Measurements from ENCODE around the gene NHLH1. TPM values are rescaled to one million over a fixed set of nuclear protein-coding genes. Genes with fewer than 3 reads are reported as not detected.

NHLH1 gene
- total and polyA plus RNA-seq, 2 of the 4 experiments (the other 2 are of a cell fraction): 0.14 TPM; not detected in 1

DNA sequence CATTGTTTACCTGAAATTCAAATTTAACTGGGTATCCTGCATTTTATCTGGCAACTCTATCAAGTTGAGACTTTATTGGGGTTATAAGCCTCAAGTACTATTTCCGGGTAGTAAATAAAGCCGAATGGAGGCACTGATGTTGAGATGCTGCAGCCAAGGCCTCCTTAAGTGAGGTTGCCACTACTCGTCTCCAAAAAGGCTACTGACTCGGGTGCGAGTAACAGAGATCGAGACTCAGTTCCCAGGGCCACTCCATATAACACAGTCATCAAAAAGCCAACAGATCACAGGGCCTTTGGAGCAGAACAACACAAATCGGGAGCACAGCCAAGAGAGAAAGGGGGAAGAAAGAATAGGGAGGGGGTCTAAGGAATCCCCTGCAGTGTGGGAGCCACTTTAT, 24.3 kb upstream of the NHLH1 start:
- Histone ChIP-seq H2BK5ac (ENCODE audit: low read depth, low read length, poor library complexity, severe bottlenecking) (peak overlapping the region; percentile 92), H2AFZ (replicated peaks; ENCODE audit: low read length, poor library complexity) (peak overlapping the region; percentile 97), H4K5ac (ENCODE audit: low read depth, low read length) (peak overlapping the region; percentile 86), H2BK120ac (ENCODE audit: low read depth, low read length) (peak overlapping the region; percentile 53), H3K56ac (ENCODE audit: extremely low read depth, insufficient read depth, low read length) (peak overlapping the region; percentile 97), H3K27me3 (ENCODE audit: control insufficient read depth, insufficient read depth, low read length) (no peaks in the 10 kb centered on the region), H3K4ac (ENCODE audit: low read depth, low read length) (peak overlapping the region; percentile 99), H3K9me1 (ENCODE audit: insufficient read depth, low read length) (no peaks in the 10 kb centered on the region), H2AK5ac (ENCODE audit: low read depth, low read length) (peak overlapping the region; percentile 83), H3K27ac (ENCODE audit: insufficient read depth, low read length) (peak overlapping the region; percentile 99), H3K4me3 (ENCODE audit: insufficient read depth, low read depth, low read length) (peak overlapping the region; percentile 71), H3K79me1 (ENCODE audit: low read depth in 1 of 2, low read length in 2 of 2) (peaks cover 12 to 61% of the 10 kb centered on the region in 2 experiments; a peak in 2 of 4 replicates), H3K9me3 (ENCODE audit: control insufficient read depth, insufficient read depth, low read length) (no peaks in the 10 kb centered on the region), H3K36me3 (ENCODE audit: control insufficient read depth, insufficient read depth, low read length) (peaks cover 12% of the 10 kb centered on the region), H2BK15ac (ENCODE audit: low read depth, low read length) (no peak overlapping the region), H3K4me1 (ENCODE audit: control insufficient read depth, insufficient read depth, low read length) (peaks cover 3% of the 10 kb centered on the region), H2BK20ac (ENCODE audit: low read depth, low read length) (no peak overlapping the region), H2AK9ac (replicated peaks; ENCODE audit: low read depth, low read length, poor library complexity) (peak overlapping the region; percentile 100), H3K14ac (replicated peaks; ENCODE audit: low read depth, low read length) (peak overlapping the region; percentile 100), H3K9ac (ENCODE audit: low read depth, low read length) (peak overlapping the region; percentile 100), H4K20me1 (ENCODE audit: insufficient read depth, low read length) (peaks cover 35% of the 10 kb centered on the region), H3K23ac (ENCODE audit: low read depth, low read length) (peak overlapping the region; percentile 98), H3K4me2 (ENCODE audit: low read depth, low read length) (peak overlapping the region; percentile 92), H4K8ac (ENCODE audit: low read depth in 2 of 2, low read length in 2 of 2) (peak overlapping the region; percentile 94 to 99), H3K18ac (ENCODE audit: low read depth, low read length) (peak overlapping the region; percentile 66), H4K91ac (ENCODE audit: insufficient read depth, low read depth, low read length) (peak overlapping the region; percentile 95)
- POLR2A ChIA-PET (ENCODE audit: unreplicated experiment): no interaction called here
- CTCF ChIA-PET: no interaction called here
- WGBS, 2 experiments (ENCODE audit: extremely low coverage in 2 of 2, insufficient read length in 1 of 2): 0% methylated on average over 1 of the region's 7 CpGs; no CpG with 5 or more reads in 1 of the 2 experiments
- BruUV-seq (replicated peaks): TSS peak; percentile 92
- in situ Hi-C loops (cut with MboI; ENCODE audit: low sequenced_read_pairs) (no loop called here), intact Hi-C loops (cut with micrococcal nuclease) (no loop called here), dilution Hi-C loops (cut with HindIII; ENCODE audit: low sequenced_read_pairs, unreplicated experiment) (no loop called here)
- DNase-seq (no peak), ATAC-seq (ENCODE audit: low read depth) (peak; percentile 19)
- TF ChIP-seq RAD21 (IDR thresholded peaks at IDR 0.05; ENCODE audit: low read length) (no peak), CEBPB (IDR thresholded peaks at IDR 0.05; ENCODE audit: low read depth, low read length) (no peak), CHD1 (IDR thresholded peaks at IDR 0.05; ENCODE audit: low read depth, low read length) (no peak; the same call in 1 of the 2 replicates), SMC3 (IDR thresholded peaks at IDR 0.05; ENCODE audit: low read depth, low read length) (no peak), POLR2A (IDR thresholded peaks at IDR 0.05; ENCODE audit: low read depth, low read length) (no peak), MAFK (IDR thresholded peaks at IDR 0.05; ENCODE audit: low read depth, low read length) (no peak), RFX5 (IDR thresholded peaks at IDR 0.05; ENCODE audit: low read depth, low read length) (no peak), MXI1 (IDR thresholded peaks at IDR 0.05; ENCODE audit: borderline replicate concordance, low read depth, low read length) (no peak), BHLHE40 (IDR thresholded peaks at IDR 0.05; ENCODE audit: low read depth, low read length) (no peak), FOS (IDR thresholded peaks at IDR 0.05; ENCODE audit: low read depth, low read length) (no peak), NFE2L2 (IDR thresholded peaks at IDR 0.05; ENCODE audit: low read depth, low read length) (no peak), RCOR1 (IDR thresholded peaks at IDR 0.05; ENCODE audit: insufficient replicate concordance, low read length) (no peak), MAZ (IDR thresholded peaks at IDR 0.05; ENCODE audit: borderline replicate concordance, low read depth, low read length) (no peak)
- TF ChIP-seq, protein P1, sequence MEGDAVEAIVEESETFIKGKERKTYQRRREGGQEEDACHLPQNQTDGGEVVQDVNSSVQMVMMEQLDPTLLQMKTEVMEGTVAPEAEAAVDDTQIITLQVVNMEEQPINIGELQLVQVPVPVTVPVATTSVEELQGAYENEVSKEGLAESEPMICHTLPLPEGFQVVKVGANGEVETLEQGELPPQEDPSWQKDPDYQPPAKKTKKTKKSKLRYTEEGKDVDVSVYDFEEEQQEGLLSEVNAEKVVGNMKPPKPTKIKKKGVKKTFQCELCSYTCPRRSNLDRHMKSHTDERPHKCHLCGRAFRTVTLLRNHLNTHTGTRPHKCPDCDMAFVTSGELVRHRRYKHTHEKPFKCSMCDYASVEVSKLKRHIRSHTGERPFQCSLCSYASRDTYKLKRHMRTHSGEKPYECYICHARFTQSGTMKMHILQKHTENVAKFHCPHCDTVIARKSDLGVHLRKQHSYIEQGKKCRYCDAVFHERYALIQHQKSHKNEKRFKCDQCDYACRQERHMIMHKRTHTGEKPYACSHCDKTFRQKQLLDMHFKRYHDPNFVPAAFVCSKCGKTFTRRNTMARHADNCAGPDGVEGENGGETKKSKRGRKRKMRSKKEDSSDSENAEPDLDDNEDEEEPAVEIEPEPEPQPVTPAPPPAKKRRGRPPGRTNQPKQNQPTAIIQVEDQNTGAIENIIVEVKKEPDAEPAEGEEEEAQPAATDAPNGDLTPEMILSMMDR (conservative IDR thresholded peaks at IDR 0.05; ENCODE audit: low read depth, low read length): no peak
- TF ChIP-seq, protein P2, sequence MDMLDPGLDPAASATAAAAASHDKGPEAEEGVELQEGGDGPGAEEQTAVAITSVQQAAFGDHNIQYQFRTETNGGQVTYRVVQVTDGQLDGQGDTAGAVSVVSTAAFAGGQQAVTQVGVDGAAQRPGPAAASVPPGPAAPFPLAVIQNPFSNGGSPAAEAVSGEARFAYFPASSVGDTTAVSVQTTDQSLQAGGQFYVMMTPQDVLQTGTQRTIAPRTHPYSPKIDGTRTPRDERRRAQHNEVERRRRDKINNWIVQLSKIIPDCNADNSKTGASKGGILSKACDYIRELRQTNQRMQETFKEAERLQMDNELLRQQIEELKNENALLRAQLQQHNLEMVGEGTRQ (IDR thresholded peaks at IDR 0.05; ENCODE audit: low read depth, low read length): no peak
- TF ChIP-seq, protein P3, sequence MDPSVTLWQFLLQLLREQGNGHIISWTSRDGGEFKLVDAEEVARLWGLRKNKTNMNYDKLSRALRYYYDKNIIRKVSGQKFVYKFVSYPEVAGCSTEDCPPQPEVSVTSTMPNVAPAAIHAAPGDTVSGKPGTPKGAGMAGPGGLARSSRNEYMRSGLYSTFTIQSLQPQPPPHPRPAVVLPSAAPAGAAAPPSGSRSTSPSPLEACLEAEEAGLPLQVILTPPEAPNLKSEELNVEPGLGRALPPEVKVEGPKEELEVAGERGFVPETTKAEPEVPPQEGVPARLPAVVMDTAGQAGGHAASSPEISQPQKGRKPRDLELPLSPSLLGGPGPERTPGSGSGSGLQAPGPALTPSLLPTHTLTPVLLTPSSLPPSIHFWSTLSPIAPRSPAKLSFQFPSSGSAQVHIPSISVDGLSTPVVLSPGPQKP (IDR thresholded peaks at IDR 0.05; ENCODE audit: borderline replicate concordance, low read depth, low read length): no peak
